OCI-M2 (cell line): Measurements from ENCODE around the gene CCDC121.

ENCODE experiments used
- DNase-seq: peaks from one replicate; lab custom pipeline; 2025; ENCODE audit not compliant: unreplicated experiment; lab: John Stamatoyannopoulos, UW

Gene CCDC121

GRCh38 chr2:27628767-27629709, at the start of gene CCDC121, which contains the start of gene GPN1:
Gene CCDC121, minus strand, starts transcription at chr2:27629012. Its CDS starts 1,213 bp downstream, at chr2:27627799.
Gene GPN1, plus strand, starts transcription at chr2:27629050. Its CDS starts 9 bp downstream, at chr2:27629059.
- peak; percentile 34 for DNase-seq

GRCh38 chr2:27672723-27673486, 44.1 kb upstream of the CCDC121 start:
- no peak for DNase-seq

GRCh38 chr2:27671235-27671634, 42.4 kb upstream of the CCDC121 start:
- no peak for DNase-seq

GRCh38 chr2:27667446-27667845, 38.6 kb upstream of the CCDC121 start:
- no peak for DNase-seq

- no peak for DNase-seq
Observed at GRCh38 chr2:27664622-27665363, 36.0 kb upstream of the CCDC121 start.

- DNase-seq: no peak
Observed at GRCh38 chr2:27664154-27664574, 35.4 kb upstream of the CCDC121 start.

- peak; percentile 67 for DNase-seq
Observed at GRCh38 chr2:27663285-27664153, 34.7 kb upstream of the CCDC121 start, which contains the start of the genes SLC4A1AP and SUPT7L. Gene SLC4A1AP, plus strand, starts transcription at chr2:27663889. Its CDS starts 26 bp downstream, at chr2:27663915. Gene SUPT7L, minus strand, starts transcription at chr2:27663614. Its CDS starts 1,422 bp downstream, at chr2:27662192.

GRCh38 chr2:27661371-27661770, 32.6 kb upstream of the CCDC121 start:
- DNase-seq: no peak

GRCh38 chr2:27655155-27655951, 26.5 kb upstream of the CCDC121 start:
- no peak for DNase-seq

- no peak for DNase-seq
Observed at GRCh38 chr2:27653397-27653796, 24.6 kb upstream of the CCDC121 start.

GRCh38 chr2:27652790-27653189, 24.0 kb upstream of the CCDC121 start:
- DNase-seq: no peak

GRCh38 chr2:27652341-27652740, 23.5 kb upstream of the CCDC121 start:
- no peak for DNase-seq

- no peak for DNase-seq
Observed at GRCh38 chr2:27651056-27651455, 22.2 kb upstream of the CCDC121 start.

GRCh38 chr2:27647737-27648136, 18.9 kb upstream of the CCDC121 start:
- DNase-seq: no peak

- DNase-seq: no peak
Observed at GRCh38 chr2:27647289-27647688, 18.5 kb upstream of the CCDC121 start.

GRCh38 chr2:27645197-27645596, 16.4 kb upstream of the CCDC121 start:
- DNase-seq: no peak

- no peak for DNase-seq
Observed at GRCh38 chr2:27640722-27641245, 12.0 kb upstream of the CCDC121 start.

- DNase-seq: no peak
Observed at GRCh38 chr2:27638709-27639108, 9.9 kb upstream of the CCDC121 start.
